Right atrium auricular region (tissue), 2 donors: ENCODE measurements around the gene NAALADL2. TPM values are rescaled to one million over a fixed set of nuclear protein-coding genes. Genes with fewer than 3 reads are reported as not detected.

Source experiments
- DNase-seq: peaks from one replicate; pipeline ENCODE4 v3.0.0-alpha.2; 2019; ENCODE audit warnings: low spot score
- H3K27ac ChIP-seq, 2 donors: fragments of 200-600 bp; sonication (generic); 1 replicate in 1 of 2; 2 replicates in 1 of 2; pipeline ENCODE4 v1.5.1; 2016 to 2019
- H3K27me3 ChIP-seq, 2 donors: fragments of 200-600 bp; sonication (generic); one replicate each; pipeline versions ENCODE4 v1.5.1 to v1.6.0; 2017 to 2019
- H3K36me3 ChIP-seq: fragments of 200-600 bp; sonication (generic); one replicate; pipeline ENCODE4 v1.5.1; 2016
- H3K4me1 ChIP-seq, 2 donors: fragments of 200-600 bp; sonication (generic); one replicate each; pipeline versions ENCODE4 v1.5.1 to v1.6.0; 2017 to 2019
- H3K4me3 ChIP-seq, 2 donors: fragments of 200-600 bp; sonication (generic); 1 replicate in 1 of 2; 2 replicates in 1 of 2; pipeline ENCODE4 v1.5.1; 2017 to 2019; ENCODE audit warnings: mild to moderate bottlenecking in 1 of 2, moderate library complexity in 1 of 2
- H3K9me3 ChIP-seq, 2 donors: fragments of 200-600 bp; sonication (generic); one replicate each; pipeline ENCODE4 v1.5.1; 2019
- total RNA-seq, 2 donors: library from RNA; depleted of rRNA; stranded (reverse); fragments of >200 nt; gene quantifications; one replicate each; pipeline ENCODE4 v1.1.0, GENCODE V29; 2016
- TF ChIP-seq, protein P1 (sequence below), 2 donors: fragments of 200-600 bp; sonication (generic); IDR thresholded peaks; one replicate each; pipeline ENCODE4 v1.5.1; 2019; ENCODE audit warnings: antibody characterized with exemption in 2 of 2

The NAALADL2 gene
- total RNA-seq, 2 donors from 2014 or later: 2.5 to 3.2 TPM

- Histone ChIP-seq H3K9me3 (no peaks in the 10 kb centered on the region), H3K27me3 (no peaks in the 10 kb centered on the region), H3K4me1 (no peaks in the 10 kb centered on the region), H3K36me3 (no peaks in the 10 kb centered on the region), H3K4me3 (no peak overlapping the region), H3K27ac (no peak overlapping the region)
- TF ChIP-seq, protein P1, sequence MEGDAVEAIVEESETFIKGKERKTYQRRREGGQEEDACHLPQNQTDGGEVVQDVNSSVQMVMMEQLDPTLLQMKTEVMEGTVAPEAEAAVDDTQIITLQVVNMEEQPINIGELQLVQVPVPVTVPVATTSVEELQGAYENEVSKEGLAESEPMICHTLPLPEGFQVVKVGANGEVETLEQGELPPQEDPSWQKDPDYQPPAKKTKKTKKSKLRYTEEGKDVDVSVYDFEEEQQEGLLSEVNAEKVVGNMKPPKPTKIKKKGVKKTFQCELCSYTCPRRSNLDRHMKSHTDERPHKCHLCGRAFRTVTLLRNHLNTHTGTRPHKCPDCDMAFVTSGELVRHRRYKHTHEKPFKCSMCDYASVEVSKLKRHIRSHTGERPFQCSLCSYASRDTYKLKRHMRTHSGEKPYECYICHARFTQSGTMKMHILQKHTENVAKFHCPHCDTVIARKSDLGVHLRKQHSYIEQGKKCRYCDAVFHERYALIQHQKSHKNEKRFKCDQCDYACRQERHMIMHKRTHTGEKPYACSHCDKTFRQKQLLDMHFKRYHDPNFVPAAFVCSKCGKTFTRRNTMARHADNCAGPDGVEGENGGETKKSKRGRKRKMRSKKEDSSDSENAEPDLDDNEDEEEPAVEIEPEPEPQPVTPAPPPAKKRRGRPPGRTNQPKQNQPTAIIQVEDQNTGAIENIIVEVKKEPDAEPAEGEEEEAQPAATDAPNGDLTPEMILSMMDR (IDR thresholded peaks at IDR 0.05): no peak
- DNase-seq: no peak
Observed at GRCh38 chr3:174958671-174959328, 99.7 kb downstream of the NAALADL2 start.

GRCh38 chr3:174959556-174960065, 100.5 kb downstream of the NAALADL2 start:
- Histone ChIP-seq H3K27me3 (no peaks in the 10 kb centered on the region), H3K27ac (no peak overlapping the region), H3K36me3 (no peaks in the 10 kb centered on the region), H3K4me3 (no peak overlapping the region), H3K4me1 (no peaks in the 10 kb centered on the region), H3K9me3 (no peaks in the 10 kb centered on the region)
- TF ChIP-seq, protein P1 (IDR thresholded peaks at IDR 0.05): no peak
- no peak for DNase-seq

DNA sequence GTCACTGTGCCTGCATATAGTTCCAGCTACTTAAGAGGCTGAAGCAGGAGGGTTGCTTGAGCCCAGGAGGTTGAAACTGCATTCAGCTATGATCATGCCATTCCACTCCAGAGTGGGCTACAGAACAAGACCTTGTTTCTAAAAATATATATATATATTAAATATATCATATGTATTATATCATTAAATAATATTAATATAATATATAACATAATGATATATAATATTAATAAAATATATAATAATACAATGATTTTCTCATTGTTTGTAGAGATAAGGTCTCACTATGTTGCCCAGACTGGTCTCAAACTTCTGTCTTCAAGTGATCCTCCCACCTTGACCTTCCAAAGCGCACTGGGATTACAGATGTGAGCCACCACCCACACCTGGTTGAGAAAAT, 101.8 kb downstream of the NAALADL2 start:
- H3K27ac ChIP-seq: no peak overlapping the region

GRCh38 chr3:174973465-174973864, 114.3 kb downstream of the NAALADL2 start:
- no peak for DNase-seq
- Histone ChIP-seq H3K36me3 (no peaks in the 10 kb centered on the region), H3K9me3 (peaks cover 0 to 14% of the 10 kb centered on the region in 2 donors), H3K27ac (no peak overlapping the region), H3K4me1 (no peaks in the 10 kb centered on the region), H3K4me3 (no peak overlapping the region), H3K27me3 (no peaks in the 10 kb centered on the region)
- TF ChIP-seq, protein P1 (IDR thresholded peaks at IDR 0.05): no peak

More for the DNA sequence above, 101.8 kb downstream of the NAALADL2 start:
- H3K4me3 ChIP-seq: no peak overlapping the region
- TF ChIP-seq, protein P1 (IDR thresholded peaks at IDR 0.05): no peak
- no peak for DNase-seq
- H3K9me3 ChIP-seq: no peaks in the 10 kb centered on the region
- no peaks in the 10 kb centered on the region for H3K4me1 ChIP-seq
- H3K36me3 ChIP-seq: no peaks in the 10 kb centered on the region
- no peaks in the 10 kb centered on the region for H3K27me3 ChIP-seq

DNA sequence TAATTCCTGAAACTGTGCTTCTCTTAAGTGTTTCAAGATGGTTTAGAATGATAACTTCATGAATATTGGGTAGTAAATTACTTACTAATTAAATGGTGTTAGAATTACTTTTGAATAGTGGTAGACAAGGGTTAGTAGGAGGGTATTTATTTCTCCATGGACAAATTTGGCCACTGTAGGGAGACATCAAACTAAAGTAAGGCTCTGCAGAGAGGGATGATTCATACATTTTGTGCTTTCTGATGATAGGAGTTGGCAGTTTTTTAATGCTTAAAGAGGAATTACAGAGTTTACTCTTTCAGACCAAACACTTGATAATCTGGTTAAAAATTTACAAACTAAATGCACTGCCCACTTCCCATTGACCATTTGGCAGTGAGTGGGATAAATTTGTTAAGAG, 127.6 kb downstream of the NAALADL2 start:
- Histone ChIP-seq H3K36me3 (no peaks in the 10 kb centered on the region), H3K9me3 (no peaks in the 10 kb centered on the region), H3K27ac (no peak overlapping the region), H3K4me1 (no peaks in the 10 kb centered on the region), H3K4me3 (no peak overlapping the region), H3K27me3 (no peaks in the 10 kb centered on the region)
- TF ChIP-seq, protein P1 (IDR thresholded peaks at IDR 0.05): no peak
- DNase-seq: no peak

DNA sequence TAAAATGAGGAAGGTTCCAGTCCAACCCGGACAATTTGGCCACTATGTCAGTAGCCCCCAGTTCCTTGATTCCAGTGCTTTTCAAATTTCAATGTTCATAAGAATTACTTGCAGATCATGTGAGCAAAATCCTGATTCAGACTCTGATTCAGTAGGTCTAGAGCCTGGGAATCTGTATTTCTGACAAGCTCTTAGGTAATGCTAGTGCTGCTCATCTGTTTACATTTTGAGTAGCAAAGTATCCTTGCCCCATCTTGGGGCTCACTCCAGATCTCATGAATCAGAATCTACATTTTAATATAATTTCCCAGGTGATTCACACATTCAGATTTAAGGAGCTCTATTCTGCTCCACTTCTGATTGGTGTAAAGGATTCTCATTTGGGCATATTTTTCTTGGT, 142.0 kb downstream of the NAALADL2 start:
- no peak overlapping the region for H3K27ac ChIP-seq
- H3K4me3 ChIP-seq: no peak overlapping the region
- TF ChIP-seq, protein P1 (IDR thresholded peaks at IDR 0.05): no peak
- no peaks in the 10 kb centered on the region for H3K36me3 ChIP-seq
- no peak for DNase-seq
- H3K4me1 ChIP-seq: no peaks in the 10 kb centered on the region
- H3K9me3 ChIP-seq: no peaks in the 10 kb centered on the region
- H3K27me3 ChIP-seq: no peaks in the 10 kb centered on the region
